GM18511 (cell line): ENCODE measurements around the gene TOGARAM1.
A peak's percentile ranks its signal among the peaks of the same experiment; 100 is the strongest.

Experiments used
- ATAC-seq: cut with Tn5 transposase; IDR thresholded peaks from one replicate; pipeline ENCODE4 v1.9.1; 2021; ENCODE audit warnings: mild to moderate bottlenecking, moderate library complexity; ENCODE audit not compliant: unreplicated experiment

The TOGARAM1 gene

DNA sequence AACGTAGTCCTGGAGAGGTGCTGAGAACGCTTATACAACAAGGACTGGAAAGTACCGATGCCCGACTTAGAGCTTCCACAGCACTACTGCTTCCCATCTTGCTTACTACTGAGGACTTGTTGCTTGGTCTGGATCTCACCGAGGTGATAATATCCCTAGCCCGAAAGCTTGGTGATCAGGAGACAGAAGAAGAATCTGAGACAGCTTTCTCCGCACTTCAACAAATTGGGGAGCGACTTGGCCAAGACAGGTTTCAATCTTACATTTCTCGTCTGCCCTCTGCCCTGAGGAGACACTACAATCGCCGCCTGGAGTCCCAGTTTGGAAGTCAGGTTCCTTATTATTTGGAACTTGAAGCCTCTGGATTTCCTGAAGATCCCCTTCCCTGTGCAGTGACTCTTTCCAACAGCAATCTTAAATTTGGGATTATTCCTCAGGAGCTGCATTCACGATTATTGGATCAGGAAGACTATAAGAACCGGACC, 1.1 kb downstream of the TOGARAM1 start:
- ATAC-seq, result no peak

DNA sequence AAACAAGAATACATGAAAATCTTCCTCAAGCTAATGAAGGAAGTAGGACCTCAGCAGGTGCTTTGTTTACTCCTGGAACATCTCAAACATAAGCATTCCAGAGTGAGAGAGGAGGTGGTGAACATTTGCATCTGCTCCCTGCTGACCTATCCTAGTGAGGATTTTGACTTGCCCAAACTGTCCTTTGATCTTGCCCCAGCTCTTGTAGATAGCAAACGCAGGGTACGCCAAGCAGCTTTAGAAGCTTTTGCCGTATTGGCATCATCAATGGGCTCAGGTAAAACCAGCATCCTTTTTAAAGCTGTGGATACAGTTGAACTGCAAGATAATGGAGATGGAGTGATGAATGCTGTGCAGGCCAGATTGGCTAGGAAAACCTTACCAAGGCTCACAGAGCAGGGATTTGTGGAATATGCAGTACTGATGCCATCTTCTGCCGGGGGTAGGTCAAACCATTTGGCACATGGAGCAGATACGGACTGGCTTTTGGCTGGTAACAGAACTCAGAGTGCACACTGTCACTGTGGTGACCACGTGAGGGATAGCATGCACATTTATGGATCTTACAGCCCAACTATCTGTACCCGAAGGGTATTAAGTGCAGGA, 1.9 kb downstream of the TOGARAM1 start:
- ATAC-seq, result no peak

- no peak for ATAC-seq
Measured at GRCh38 chr14:44966601-44967336, 4.8 kb downstream of the TOGARAM1 start.

DNA sequence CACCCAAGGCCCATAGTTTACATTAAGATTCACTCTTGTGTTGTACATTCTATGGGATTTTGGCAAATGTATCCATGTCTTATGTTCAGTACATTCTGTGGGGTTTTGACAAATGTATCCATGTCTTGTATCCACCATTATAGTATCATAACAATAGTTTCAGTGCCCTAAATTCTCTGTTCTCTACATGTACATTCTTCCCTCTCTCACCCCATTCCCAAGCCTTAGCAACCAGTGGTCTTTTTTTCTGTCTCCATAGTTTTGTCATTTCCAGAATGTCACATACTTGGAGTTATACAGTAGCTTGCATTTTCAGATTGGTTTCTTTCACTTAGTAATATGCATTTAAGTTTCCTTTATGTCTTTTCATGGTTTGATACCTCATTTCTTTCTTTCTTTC, 6.7 kb downstream of the TOGARAM1 start:
- ATAC-seq, result no peak

DNA sequence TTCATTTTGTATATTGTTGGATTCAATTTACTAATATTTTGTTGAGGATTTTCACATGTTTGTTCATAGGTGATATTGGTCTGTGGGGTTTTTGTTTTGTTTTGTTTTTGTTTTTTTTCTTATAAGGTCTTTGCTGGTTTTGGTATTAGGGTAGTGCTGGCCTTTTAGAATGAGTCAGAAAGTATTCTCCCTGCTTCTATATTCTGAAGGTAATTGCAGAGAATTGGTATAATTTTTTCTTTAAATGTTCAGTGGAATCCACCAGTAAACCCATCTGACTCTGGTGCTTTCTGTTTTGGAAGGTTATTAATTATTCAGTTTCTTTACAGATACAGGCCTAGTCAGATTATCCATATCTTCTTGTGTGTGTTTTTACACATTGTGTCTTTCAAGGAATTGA, 8.9 kb downstream of the TOGARAM1 start:
- peak; percentile 59 for ATAC-seq

DNA sequence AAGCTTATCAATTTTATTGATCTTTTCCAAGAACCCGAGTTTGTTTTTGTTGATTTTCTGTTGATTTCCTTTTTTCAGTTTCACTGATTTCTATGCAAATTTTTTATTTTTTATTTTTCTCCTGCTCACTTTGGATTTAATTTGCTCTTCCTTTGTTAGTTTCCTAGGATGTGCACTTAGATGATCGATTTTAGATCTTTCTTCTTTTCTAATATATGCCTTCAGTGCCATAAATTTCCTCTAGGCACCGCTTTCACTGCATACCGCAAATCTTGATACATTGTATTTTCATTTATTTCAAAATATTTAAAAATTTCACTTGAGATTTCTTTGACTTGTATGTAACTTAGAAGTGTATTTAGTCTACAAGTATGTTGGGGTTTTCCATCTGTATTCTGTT, 9.5 kb downstream of the TOGARAM1 start:
- ATAC-seq, result no peak

DNA sequence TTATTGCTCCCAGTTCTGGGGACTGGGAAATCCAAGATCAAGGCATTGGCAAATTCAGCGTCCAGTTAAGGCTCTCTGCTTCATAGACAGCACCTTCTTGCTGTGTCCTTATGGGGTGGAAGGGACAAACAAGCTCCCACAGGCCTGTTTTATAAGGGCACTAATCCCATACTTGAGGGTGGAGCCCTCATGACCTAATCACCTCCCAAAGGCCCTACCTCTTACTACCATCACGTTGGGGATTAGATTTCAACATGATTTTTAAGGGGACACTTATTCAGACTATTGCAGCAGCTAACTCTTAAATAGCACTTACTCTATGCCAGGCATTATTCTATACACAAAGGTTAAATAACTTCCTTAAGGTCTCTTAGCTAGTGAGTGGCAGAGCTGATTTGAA, 17.3 kb downstream of the TOGARAM1 start:
- ATAC-seq, result no peak

GRCh38 chr14:44979740-44980356, 17.9 kb downstream of the TOGARAM1 start:
- ATAC-seq, result no peak

DNA sequence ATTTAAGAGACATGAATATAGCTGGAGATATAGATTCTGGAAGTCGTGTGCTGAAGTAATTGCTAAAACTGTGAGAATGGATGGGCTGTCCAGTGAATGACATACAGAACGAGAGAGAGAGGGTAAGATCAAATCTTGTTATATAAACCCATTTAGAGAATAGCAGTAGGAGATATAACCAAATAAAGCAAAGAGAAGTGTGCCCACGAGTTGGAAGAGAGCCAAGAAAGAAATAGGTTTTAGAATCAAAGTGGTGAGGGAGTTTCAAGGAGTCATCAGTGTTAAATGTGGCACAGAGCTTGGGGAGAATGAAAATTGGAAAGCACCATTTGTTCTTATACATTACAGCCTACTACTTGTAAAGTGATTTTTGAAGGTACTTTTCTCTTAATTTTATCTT, 19.2 kb downstream of the TOGARAM1 start:
- ATAC-seq, result no peak

DNA sequence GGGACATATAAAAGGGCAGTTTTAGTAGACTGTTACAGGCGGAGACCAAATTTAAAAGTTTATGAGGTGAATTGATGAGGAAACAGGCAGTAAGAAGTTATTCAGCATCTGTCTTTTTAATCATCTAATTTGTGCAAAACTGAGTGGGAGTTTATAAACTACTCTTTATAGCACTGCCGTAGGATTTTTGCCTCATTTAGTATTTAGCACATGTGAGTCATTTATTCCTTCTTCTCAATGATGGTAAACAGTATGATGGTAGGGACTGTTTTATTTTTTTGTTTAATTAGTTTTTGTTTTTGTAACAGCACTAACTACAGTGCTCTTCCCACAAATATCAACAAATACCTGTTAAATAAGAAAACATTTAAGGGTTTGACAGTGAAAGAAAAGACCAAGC, 20.6 kb downstream of the TOGARAM1 start:
- no peak for ATAC-seq

DNA sequence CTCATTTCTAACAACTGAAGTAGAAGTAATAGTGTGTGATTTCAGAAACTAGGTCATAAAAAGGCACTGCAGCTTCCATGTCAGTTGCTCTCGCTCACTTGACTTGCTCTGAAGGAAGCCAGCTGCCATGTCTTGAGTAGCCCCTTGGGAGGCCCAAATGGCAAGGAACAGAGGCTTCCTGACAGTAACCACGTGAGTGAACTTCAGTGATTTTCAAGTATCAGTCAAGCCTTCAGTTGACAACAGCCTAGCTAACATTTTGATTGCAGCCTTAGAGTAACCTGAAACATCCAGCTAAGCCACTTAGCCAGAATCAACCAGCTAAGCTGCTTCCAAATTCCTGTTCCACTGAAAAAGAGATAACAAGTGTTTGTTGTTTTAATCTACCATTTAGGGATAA, 26.7 kb downstream of the TOGARAM1 start:
- ATAC-seq, result no peak

- ATAC-seq, result no peak
Measured at GRCh38 chr14:44989497-44990440, 27.8 kb downstream of the TOGARAM1 start.

GRCh38 chr14:44990533-44990932, 28.5 kb downstream of the TOGARAM1 start:
- no peak for ATAC-seq

DNA sequence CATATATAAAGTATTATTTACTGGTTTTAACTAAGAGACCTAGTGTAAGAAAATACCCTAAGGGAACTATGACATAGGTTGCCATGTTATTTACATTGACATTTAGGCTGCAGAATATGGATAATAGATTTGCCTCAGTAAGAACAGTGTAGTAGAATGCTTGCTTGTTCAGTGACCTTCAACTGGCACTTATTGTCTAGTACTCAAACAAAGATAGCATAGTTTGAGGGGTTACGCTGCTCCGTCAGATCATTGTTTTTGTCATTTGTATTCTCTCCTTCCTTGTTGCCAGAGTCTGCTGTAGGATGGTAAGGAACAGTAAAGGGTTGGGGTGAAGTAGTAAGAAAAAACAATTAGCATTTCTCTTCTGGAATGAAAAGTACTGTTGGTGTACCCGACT, 33.2 kb downstream of the TOGARAM1 start:
- no peak for ATAC-seq

DNA sequence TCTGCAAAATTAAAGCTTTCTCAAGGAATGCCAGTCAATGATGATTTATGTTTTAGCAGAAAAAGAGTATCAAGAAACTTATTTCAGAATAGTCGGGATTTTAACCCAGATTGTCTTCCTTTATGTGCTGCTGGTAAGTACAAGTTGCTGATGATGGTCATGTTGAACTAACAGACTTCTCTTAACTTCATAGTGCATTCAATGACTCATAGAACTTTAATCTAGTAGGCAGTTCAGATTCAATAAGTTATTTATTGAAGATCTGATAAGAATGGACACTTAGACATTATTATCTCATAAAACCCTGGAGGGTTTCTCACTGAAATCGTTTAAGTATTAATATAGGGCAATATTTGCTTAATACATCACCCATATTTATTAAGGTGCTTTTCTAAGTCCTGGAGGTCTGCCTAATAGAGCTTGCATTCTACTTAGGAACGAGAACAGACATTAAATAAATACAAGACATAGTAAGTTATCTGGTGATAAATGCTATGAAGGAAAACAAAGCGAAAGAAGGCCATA, 33.8 kb downstream of the TOGARAM1 start:
- no peak for ATAC-seq

GRCh38 chr14:45003924-45004323, 41.9 kb downstream of the TOGARAM1 start:
- no peak for ATAC-seq

- no peak for ATAC-seq
Measured at GRCh38 chr14:45015133-45015532, 53.1 kb downstream of the TOGARAM1 start.

GRCh38 chr14:45028107-45028626, 66.2 kb downstream of the TOGARAM1 start:
- no peak for ATAC-seq

- ATAC-seq, result no peak
Measured at GRCh38 chr14:45034730-45035129, 72.7 kb downstream of the TOGARAM1 start.

- no peak for ATAC-seq
Measured at GRCh38 chr14:45038256-45038655, 76.3 kb downstream of the TOGARAM1 start.

DNA sequence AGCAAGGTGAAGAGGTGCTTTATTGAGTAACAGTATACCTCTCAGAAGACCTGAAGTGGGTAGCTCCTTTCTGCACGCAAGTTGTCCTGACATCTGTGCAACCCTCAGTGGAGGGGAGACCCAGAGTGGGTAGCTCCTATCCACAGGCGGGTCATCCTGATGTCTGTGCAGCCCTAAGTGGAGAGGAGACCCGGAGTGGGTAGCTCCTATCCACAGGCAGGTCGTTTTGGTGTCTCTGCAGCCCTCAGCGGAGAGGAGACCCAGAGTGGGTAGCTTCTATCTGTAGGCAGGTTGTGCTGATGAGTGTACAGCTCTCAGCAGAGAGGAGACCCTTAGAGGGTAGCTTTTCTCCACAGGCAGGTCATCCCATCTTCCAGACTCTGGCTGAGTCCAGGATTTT, 76.9 kb downstream of the TOGARAM1 start:
- no peak for ATAC-seq
